ENCODE results near the gene CELA3B. TPM values are rescaled to one million over a fixed set of nuclear protein-coding genes. Genes with fewer than 3 reads are reported as not detected.

Gene CELA3B
- total RNA-seq: not detected in 2 replicates

GRCh38 chr1:21976703-21977239 is at the start of gene CELA3B:
CELA3B (plus strand) TSS chr1:21977022; CDS start chr1:21977040, 18 bp downstream.

GRCh38 chr1:21937034-21937371 is 39.8 kb upstream of the CELA3B start, which contains the start of gene HSPG2:
HSPG2 (minus strand) TSS chr1:21937310; CDS start chr1:21937217, 93 bp downstream.

DNA sequence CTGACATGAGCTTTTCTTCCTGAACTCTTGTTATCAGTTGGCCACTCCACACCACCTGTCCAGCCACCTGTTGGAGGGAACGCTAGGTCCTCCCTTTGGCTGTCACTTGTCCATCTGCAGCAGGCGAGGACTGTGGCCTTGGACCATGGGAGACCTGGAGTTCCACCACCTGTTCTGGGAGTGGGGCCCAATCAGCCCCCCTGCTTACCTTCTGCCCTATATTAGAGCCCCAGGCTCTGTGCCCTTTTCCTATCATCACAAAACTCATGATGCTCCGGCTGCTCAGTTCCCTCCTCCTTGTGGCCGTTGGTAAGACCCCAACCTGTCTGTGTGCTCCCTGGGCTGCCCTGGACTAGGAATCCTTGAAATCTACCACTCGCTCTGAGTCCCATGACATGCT is 24.6 kb downstream of the CELA3B start, which contains the start of gene CELA3A:
Gene CELA3A, plus strand, starts transcription at position 249 of the 400 bp plus-strand sequence. Its CDS starts 18 bp downstream, at position 267.

Other genes starting within 250 kb of the CELA3B start
- gene USP48, start 193.9 kb upstream of the CELA3B start, total RNA-seq: 24.4 and 32.6 TPM in 2 replicates
- gene LDLRAD2, start 164.8 kb upstream of the CELA3B start, total RNA-seq: not detected in 2 replicates
- 109 and 120 TPM in 2 replicates for gene HSPG2, start 39.7 kb upstream of the CELA3B start, total RNA-seq
- gene CELA3A, start 24.6 kb downstream of the CELA3B start, total RNA-seq: not detected in 2 replicates
- 290 and 339 TPM in 2 replicates for gene CDC42, start 75.7 kb downstream of the CELA3B start, total RNA-seq
- gene WNT4, start 166.1 kb downstream of the CELA3B start, total RNA-seq: 5.8 and 6.2 TPM in 2 replicates

Data from airway epithelial cell (primary cell).